ENCODE results near the gene MAFG.
A peak's percentile ranks its signal among the peaks of the same experiment; 100 is the strongest.

Gene MAFG

DNA sequence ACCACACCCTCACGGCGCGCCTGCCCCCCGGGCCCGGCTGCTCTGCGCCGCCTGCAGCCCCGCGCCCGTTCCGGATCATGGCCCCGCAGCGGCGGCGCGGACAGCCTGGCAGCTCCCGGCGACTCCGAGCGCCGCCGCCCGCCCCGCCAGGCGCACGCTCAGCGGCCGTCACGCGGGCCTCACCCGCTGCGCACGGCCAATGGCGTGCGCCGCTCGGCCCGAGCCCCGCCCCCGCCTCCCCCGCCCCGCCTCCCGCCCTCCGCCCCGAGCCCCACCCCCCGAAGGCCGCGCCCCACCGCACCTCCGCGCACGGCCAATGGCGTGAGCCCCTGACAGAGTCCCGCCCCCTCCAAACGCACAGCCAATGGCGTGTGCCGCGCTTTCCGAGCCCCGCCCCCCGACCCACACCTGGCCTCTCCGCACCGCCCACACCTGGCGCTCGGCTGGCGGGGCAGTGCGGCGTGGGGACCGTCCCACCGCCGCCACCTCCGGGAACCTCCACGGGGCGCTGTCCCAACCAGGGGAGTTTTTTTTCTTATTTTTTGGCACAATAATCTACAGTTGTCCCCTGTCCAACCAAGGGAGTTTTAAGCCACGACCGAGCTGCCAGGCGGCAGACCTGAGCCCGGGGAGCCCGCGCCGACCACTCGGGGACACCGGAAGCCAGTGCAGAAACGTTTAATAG is 16.1 kb downstream of the MAFG start, which contains the start of gene PCYT2:
TSS of gene PCYT2 (minus strand) at position 123 of the 685 bp plus-strand sequence. CDS start at position 79, 44 bp downstream.
- DNase-seq = peak in 55 of 56 donors; percentile 46 to 94 (median 83)

DNA sequence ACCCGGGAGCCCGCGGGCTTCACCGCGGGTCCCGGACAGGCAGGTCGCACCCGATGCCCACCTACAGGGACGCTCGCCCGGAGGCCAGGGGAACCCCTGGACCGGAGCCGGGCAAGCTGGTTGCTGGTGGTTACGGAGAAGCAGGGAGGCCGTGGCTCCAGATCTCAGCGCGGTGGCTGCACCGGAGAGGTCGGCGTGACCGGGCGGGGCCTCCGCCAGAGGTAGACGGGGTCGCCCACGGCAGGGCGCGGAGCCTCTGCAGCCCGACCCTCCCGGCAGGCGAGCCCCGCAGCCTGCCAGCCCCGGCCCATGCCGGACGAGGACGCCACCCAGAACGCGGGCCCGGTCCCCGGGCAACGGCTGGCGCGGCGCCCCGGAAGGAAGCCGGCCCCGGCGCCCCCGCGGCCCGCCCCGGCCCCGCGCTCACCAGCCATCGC is 16.7 kb downstream of the MAFG start:
- peak in 1 of 56 donors; percentile 49 for DNase-seq

DNA sequence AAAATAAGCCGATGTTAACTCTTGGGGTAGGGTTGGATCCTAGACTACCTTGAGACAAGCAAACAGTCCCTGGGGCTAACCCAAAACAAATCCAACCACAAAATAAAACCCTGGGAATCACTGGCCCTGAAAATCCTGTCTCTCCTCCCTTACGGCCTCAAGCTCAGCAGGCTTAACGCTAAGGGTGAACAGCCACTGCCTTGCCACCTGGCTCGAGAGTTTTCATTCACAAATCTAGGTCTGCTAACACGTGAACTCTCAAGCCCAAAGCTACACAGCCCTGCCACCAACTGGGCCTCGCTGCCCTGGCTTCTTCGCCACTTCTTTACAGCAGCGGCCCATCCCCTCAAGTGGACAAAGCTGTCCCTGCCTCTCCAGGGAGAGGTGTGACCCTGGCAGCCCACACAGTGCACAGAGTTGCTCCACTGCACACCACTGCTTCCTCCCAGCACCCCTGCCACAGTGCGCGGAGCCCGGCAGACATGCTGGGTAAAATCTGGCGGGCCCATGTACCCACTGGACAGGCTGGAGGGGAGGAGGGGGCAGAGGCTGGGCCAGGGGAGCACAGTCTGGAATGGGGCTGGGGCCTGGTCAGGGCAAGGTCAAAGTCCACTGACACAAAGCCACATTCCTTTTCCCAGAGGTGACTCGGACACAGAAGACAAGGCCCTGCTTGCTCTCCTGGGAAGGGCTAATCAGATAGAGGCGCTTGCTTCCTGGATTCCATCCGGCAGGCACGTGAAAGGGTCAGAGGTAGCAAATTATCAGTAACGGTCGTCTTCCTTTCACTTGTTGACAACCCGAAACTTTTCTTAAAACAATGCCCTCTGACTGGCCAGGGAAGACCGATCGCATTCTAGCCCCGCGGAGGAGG is 17.3 kb downstream of the MAFG start:
- peak in 1 of 56 donors; percentile 7 for DNase-seq

DNA sequence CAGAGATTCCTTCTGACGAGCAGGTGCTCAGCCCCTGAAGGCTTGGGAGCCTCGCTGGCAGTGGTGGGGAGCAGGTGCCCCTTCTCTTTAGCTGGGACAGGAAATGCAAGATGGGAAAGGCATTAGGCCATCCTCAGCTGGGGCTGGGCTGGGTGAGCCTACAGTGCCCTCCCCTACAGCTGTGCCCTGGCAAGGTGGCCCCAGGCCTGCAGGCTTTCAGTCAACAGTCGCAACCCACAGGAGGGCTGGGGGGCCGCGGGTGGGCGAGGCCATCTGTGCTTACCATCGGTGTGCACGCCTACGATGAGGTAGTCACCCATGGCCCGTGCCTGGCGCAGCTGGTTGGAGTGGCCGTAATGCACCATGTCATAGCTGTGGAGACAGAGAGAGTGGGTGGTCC is 18.3 kb downstream of the MAFG start:
- no peak for DNase-seq

DNA sequence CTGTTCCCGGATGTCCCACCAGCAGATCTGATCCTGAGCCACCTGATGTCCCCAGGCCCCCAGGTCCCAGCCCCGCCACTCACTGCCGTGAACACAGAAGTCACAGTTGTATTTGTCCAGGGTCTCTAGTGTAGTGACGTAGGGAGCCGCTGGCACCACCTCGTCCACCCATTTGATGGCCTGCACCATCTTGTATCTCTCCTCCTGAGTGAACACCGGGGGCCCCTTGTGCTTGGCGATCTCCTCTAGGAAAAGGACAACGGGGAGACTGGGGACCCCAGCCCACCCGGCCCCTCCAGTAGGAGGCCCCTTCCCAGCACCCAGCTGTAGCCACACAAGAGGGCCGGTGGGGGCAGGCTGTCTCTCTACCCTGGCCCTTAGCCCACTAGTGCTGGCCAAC is 18.7 kb downstream of the MAFG start:
- DNase-seq = no peak

DNA sequence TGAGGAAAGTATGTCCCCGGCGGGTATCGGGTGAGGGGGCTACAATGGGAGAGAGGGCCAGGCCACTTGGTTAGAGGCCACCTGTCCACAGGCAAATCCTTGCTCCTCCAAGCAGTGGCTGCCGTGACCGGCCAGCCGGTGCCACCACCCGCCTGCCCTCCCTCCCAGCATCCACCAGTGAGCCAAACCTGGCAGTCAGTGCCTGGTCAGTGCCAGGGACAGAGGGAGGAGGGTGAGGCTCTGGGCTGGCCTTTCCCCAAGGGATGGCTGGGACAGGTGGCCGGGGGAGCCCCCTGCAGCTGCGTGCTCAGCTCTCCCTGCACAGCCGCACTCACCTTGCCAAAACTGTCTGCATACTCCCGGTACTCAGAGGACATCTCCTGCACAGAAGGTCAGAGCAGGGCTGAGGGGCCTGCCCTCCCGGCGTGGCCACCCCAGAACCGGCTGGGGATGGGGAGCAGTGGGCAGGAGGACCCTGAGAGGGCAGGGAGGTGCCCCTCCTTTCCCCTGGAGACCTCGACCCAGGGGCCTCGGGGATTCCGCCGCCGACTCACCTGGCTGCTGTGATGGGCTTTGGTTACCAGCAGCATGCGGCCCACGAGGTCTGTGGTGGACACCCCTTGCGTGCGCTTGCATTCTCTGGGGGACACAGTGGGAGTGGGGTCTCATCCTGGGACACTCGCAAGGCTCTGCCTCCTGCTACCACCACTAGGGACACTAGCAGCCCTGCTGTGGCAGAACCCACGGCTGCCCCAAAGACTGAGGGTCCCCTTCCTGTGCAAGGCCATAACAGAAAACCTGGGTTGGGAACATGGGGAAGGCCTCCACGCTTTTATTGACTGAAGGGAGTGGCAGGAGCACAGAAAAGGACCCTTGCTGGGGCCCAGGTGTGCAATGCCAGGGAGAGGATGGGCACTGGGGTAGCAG is 20.1 kb downstream of the MAFG start:
- DNase-seq = no peak

DNA sequence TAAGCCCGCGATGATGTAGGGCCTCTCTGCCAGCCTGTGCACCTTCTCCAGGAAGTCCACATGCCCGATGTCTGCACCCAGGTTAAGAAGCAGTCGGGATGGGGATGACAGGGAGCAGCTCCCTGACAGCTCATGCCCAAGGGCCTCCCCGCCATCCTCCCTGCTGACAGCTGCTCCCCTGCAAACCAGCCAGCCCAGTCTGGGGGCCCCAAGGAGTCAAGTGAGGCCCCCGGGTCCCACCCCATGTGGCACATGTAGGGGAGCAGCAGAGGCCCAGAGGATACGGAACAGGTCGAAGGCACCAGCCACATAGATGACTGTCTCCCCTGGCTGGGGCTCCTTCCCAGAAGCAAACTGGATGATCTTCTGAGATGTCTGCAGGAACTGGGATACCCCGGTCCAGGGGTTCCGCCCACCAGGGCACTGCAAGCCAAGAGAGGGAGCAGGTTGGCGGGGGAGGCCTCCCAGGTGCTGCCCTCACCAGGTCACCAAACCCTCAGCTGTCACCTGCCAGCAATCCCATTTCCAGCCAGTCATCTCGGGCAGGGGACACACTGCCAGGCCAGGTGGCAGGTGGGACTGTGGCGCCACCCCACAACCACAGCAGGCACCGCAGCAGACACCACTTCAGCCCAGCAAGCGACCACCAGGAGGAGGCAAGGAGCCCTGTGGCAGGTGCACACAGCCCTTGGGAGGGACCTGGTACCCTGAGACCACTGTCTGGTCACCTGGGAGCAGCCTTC is 20.9 kb downstream of the MAFG start:
- DNase-seq = no peak

DNA sequence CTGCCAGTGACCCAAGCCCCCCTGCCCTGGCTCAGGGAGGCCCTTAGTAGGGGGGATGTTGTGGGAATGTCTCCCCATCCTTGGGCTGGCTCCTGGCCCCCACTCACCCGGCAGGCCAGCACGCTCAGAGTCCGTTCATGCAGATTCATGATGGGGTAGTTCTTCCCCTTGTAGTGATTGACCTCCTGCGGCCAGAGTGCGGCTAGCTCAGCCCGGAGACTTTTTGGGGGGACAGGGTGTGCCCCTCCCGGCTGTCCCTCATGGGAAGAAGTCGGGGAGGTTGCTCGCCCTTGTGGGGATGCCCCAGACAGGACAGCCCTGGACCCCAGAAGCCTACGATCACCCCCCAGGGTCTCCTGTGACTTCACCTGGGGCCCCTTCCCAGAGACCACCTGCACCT is 21.5 kb downstream of the MAFG start:
- DNase-seq = no peak

DNA sequence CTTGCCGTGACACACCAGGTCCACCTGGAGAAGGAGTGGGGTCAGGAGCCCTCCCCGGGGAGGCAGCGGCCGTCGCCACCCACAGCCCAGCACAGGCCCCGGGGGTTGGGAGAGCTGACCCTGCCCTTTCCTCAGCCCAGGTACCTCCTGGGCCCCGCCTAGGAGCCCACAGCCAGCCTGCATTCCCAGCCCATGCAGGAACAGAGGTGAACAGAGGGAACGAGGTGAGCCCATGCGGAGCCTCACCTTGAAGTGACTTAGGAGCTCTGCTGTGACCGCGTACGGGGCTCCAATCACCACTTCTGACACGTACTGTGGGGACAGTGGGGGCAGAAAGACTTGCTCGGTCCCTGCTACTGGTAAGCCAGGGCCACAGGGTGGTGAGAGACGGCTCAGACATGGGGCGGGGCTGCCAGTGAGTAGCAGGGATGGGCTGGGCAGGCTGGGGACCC is 22.1 kb downstream of the MAFG start:
- no peak for DNase-seq

DNA sequence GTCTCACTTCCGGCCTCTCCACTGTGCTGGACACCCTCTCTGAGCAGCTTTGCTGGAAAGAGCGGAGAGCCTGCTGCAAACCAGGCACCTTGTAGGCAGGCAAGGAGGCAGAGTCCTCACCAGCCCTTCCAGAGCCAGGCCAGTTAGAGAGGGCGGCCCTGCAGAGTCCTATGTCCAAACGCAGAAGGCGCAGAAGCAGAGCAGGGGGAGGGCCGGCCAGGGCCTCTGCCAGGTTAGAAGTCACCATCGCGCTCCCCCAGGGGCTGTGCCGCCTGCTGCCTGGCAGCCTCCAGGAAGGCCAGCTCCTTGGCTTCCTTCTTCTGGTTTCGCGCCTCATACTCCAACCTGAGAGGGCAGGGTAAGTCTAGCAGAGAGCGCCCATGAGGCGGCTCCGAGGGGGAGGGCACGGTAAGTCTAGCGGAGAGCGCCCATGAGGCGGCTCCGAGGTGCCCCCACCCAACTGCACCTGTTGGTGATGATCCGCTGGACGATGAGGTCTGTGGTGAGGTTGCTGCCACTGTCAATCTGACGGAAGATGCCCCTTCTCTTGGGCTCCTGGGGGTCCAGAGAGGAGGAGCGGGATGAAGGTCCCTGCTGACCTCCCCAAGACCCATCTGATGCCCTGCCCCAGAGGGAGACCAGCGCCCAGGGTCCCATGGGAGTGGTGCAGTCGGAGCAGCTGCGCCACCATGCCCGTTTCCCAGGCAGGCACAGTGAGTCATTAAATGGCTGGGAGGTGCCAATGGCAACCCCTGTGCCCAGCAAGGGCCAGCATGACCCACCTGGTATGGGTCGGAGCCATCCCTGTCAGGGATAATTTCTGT is 22.7 kb downstream of the MAFG start:
- DNase-seq = no peak

DNA sequence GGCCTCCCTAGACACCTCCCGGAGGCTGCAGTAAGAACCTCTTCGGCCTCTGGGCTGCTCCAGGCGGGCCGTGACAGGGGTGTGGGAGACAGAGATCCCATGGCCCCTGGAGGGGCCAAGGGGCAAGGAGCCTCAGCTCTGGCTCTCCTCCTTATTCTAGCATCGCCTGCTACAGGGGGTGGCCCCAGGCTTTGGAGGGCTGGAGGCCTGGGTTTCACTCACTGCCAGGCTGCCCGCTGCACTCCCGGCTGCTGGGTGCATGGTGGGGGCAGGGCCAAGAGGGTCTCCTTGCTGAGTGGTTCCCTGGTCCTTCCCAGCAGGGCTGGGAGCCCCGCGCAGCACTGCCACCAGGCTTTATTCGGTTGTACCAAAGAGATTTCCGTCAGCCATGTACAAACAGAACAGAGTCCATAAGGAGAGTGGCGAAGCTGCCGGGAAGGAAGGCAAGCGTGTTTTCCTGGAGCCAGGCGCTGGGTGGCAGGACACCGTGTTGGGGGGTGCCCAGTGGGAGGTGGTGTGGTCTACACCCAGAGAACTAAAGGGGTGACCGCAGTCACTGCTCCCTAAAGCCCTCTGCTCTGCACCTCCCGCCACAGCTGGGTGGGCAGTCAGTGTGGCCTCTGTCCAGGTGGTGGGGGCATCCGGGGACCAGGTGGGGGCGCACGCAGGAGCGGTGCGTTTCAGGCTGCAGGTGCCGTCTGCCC is 23.5 kb downstream of the MAFG start:
- DNase-seq = no peak

DNA sequence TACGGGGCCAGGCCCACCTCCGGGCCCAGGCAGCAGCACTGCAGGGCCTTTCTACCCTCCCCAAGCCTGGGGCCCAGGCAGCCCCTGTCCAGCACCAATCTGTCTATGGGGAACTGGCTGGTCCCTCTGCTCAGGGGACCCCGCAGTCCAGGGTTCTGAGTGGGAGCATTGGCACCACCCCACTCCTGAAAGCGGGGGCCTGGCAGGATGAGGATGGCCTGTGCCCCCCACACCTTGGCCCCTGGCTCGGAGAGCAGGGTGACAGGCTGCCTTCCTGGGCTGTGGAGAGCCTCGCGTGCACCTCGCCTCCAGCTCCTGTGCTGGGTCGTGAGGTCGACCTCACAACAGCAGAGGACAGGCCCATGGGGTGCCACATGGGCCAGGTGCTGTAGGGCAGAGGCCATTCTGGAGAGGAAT is 24.1 kb downstream of the MAFG start:
- DNase-seq = no peak

DNA sequence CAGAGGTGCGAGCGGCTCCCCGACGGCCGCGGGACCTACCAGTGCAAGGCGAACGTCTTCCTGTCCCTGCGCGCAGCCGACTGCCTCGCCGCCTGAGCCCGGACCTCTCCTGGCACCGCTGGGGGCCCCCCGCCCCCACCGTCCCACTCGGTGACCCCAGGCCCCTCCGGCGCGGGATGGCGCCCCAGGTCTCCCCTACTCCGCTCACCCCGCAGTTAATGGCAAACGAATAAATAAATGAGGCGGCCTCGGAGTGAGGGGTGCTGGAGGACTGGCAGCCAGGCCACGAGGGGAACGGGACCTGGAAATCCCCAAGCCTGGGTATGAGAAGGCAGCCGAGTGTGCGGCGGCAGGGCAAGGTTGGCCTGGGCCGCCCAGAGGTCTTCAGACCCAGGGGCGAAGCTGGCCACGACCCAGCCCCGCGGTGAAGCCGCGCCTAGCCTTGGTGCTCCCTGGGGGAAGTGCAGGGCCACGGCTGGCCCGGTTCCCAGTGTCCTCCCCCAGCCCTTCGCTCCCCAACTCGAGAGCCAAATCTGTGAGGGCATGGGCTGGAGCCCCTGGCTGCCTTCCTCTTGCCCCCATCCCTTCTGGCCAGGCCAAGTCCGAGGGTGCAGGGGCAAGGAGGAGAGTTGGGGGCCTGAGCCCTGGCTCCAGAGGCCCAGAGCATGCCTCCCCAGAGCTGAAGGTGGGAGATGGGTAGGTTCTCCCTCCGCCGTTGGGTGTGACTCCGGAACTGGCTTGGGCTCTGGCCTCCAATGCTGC is 24.7 kb downstream of the MAFG start:
- DNase-seq = peak in 1 of 56 donors; percentile 18

DNA sequence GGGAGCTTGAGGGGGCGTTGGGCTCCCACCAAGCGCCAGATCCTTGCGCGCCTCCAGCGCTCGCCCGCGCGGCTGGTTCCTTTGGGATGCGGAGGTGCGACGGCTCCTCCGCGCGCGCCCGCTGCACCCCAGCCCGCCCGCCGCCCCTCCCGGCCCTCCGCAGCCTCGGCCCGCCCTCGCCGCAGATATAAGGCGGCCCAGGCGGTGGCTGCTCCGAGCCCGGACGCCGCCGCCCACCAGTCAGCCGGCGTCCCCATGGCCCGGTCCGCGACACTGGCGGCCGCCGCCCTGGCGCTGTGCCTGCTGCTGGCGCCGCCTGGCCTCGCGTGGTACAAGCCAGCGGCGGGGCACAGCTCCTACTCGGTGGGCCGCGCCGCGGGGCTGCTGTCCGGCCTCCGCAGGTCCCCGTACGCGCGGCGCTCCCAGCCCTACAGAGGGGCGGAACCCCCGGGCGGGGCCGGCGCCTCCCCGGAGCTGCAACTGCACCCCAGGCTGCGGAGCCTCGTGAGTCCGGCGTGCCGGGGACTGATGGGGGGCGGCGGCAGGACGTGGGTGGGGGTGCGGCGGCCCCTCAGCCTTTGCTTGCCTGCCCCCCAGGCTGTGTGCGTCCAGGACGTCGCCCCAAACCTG is 25.4 kb downstream of the MAFG start, which contains the start of gene NPB:
TSS of gene NPB (plus strand) at position 216 of the 630 bp plus-strand sequence. CDS start at position 256, 40 bp downstream.
- peak in 8 of 56 donors; percentile 9 to 52 (median 30) for DNase-seq

DNA sequence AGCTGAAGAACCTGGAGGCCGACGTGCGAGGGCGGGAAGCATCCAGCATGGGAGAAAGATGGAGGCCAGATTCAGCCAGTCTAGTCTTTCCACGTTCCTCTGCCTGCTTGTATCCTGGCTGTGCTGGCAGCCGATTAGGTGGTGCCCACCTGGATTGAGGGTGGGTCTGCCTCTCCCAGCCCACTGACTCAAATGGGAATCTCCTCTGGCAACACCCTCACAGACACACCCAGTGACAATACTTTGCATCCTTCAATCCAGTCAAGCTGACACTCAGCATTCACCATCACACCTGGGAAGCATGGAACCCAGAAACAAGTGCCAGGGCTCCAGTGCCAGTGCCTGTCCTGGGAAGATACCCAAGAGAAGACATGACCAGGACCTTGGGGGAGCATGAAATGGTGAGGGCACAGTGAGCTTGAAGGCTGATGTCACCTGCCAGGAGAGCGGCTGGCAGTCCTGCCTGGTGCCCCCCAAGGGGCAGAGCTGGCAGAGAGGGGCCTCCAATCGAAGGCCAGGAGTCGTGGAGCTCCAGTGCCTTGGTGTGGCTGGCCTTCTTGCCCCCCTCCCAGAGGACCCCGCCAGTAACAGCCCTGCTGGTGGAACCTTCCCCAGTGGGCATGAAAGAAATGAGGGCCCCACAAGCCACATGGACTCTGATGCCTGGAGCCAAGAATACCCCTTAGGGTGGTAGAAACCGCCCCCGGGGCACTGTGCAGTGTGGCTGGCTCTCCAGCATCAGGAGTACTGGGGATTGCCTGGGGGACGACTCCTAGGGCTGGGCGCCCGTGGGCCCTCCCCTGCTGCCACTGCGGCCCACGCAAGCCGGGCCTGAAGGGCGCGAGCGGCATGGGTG is 26.1 kb downstream of the MAFG start:
- no peak for DNase-seq

DNA sequence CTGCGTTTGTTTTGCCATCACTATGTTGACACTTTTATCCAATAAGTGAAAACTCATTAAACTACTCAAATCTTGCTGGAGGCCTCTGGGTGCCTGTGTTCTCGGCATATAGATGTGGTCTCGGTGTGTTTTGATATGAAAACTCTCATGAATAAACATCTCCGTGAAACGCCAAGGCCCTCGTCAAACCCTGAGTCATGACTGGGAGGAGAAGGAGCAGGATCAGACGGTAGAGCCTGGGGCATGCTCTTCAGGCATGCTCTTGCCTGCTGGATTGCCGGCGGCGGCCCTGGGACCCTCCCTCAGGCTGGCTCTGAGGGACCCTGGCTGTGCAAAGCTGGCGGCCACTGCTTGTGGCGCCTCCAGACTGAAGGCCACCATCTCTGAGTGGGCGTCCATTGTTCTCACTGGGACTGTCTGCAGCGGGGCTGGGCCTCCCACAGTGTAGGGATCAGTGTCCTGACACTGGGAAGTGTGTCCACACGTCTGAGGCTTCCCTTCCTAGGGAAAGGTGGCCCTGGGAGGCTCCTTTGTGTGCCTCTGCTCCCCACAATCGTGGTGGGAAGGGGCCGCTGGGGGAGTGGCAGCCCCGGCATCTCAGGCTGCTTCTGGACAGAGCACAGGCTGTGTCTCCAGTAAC is 27.2 kb downstream of the MAFG start:
- no peak for DNase-seq
